Stimulated activated naive CD4-positive, alpha-beta T cell (primary cell): ENCODE data around the gene VAPB.

ENCODE experiments used
- DNase-seq, 6 experiments: peaks; one replicate each; lab custom pipeline; 2025; lab: John Stamatoyannopoulos, UW

Gene VAPB

DNA sequence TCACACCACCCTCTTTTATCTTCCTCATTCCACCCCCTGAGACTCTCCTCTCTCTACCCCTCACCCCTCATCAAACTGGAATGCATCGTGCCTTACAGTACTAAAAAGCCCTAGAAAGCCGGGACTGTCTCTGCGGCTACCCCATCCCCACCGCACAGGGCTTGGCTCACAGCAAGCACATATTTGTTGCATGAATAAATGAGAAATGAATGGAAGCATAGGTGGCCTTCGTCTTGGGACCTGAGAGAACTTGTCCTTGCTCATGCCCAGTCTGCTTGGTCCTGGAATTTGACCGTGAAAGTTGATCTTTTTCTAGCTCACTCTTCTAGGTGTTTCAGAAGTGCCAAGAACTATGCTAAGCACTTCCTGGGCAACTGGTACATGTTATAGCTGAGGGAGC is 72.9 kb downstream of the VAPB start:
- no peak for DNase-seq

DNA sequence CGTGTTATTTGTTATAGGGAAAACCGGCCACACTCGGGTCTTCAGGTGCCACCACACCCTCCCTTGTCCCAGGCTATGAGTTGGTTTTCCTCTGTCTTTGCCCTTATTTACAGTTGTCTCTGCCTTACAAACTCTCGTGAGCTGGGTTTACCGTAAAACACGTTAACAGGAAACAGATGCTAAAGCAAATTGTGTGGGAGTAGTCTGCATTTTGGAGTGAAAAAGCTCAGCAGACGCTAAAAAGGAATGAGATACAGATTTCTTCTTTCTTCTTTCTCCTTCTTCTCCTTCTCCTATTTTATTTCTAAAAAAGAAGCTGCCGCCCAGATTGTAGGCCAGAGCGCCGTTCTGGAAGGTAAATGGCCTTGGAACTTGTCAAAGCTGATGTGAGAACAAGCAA is 74.2 kb downstream of the VAPB start:
- no peak for DNase-seq

DNA sequence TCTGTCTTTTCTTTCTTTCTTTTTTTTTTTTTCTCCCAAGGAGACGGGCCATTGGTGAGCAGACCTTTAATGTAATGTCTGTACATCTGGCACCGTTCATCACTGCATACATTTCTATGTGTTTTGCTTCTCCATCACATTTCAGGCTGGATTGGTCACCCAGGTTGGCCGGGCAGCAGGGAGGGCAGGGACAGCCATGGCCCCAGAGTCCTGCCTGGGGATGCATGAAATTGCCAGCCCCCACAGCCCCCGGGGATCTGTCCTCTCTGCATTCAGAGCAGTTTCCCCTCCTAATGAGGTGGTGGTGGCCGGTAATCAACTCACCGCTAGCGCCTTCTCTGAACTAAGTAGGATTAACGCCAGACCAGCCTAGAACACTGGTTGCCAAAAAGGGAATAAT is 75.8 kb downstream of the VAPB start:
- no peak for DNase-seq

DNA sequence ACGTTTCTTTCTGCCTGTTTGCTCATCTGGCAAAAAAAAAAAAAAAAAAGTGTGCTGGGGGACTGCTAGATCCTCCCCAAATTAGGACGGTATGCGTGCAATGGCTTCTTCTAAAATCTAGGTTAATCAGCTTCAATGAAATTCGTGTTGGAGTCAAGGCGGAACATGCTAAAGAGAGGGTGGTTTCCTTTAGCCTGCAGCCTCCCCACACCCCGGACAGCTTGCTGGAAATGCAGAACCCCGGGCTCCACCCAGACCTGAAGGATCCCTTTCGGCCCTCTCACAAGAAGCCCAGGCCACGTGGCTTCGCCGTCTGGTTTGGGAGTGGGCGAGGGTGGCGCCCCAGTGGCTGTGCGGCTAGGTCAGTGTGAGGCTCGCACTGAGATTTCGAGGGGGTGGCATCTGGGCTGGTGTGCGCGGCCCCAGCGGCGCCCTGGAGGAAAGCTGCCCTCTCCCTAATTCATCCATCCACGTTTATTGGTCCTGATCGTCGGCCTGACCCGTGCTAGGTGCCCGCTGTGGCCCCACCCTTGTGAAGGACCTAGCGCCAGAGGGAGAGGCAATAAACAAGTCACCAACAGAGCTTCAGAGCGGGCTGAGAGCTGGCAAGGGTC is 77.2 kb downstream of the VAPB start:
- DNase-seq: no peak

DNA sequence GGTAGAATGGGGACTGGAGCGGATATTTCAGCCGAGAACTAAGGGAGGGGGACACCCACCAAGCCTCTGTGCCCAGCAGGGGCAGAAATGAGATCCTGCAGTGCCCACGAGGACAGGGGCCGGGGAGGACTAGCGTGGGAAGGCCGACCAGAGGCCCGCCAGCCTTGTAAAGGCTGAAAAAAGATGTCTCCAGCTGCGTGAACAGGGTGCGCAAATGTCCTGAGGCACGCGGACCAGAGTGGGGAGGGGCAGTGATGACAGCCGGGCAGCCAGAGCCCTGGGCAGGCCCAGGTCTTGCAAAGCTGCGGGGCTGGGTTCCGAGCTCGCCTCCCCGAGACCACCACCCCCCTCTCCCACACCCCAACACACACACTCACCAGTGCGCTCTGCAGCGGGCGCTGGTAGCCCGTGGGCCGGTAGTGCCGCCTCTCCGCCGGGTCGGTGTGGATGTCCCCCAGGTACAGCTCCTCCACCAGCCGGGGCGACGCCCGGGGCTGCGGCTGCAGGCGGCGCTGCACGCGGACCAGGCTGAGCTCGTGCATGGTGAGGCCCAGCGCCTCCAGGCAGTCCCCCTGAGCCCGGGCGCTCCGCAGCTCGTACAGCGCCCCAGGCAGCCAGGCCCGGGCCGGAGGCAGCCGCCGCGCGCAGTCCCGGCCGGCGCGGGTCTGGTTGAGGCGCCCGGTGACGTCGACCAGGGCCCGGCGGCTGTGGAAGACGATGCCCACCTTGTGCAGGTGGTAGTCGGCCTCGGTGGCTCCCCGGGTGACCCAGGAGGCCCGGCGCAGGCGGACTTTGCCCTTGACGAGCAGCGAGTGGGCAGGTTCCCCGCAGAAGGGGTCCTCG is 77.9 kb downstream of the VAPB start:
- peak in 1 of 6 experiments; percentile 3 for DNase-seq

DNA sequence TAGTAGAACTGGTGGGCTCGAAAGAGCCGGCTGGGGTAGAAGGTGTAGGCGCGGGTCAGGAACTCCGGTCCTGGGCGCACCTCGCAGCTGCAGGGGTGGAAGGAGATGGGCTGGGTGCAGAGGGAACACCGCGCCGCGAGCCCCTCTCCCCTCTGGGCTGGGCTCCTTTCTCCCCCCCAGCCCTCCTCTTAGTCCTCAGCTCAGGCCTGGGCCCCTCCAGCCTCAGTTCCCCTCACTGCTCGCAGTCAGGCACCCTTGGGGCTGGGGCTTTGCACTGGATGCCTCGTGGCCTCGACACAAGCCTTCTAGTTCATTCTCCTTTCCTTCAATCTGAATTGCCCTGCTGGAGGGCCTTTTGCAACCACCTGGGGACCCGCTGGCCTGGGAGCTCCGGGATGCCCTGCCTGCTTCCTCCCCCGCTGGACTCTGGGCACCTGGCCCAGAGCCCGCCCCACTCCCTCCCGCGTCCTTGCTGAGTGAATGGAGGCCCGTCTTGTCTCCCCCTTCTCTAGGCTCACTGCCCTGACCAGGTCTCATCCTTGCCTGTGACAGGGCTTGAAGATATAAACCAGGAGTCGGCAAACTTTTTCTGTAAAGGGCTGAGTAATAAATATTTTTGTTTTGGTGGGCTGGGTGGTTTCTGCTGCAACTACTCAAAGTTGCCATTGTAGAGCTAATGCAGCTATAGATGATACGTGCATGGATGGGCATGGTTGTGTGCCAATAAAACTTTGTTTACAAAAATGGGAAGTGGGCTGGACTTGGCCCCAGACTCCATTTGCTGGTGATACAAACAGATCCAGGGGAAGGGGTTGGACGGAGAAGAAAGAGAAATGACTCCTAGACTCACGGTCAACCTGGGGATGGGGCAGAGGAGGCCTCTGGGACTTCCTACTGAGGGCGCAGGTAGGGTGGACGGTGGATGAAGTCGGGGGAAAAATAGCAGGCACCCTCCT is 78.8 kb downstream of the VAPB start:
- DNase-seq: no peak

DNA sequence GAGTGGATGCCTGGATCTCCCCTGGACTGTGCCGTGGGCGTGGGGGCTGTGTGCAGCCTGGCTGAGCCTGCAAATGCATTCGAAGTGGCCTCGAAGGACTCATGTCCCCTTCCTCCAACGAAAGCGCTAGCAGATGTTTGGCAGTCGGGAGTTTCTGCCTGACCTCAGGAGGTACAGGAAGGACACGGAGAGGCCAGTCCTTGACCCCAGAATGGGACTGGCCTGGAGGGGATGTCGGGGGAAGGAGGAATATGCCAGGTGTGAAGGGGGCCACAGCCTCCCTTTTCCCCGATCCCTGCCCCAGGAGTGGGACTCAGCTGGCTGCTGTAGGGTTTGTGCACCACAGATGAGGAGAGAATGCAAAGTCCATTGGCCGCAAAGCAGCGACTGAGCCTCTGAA is 80.6 kb downstream of the VAPB start:
- DNase-seq: no peak

DNA sequence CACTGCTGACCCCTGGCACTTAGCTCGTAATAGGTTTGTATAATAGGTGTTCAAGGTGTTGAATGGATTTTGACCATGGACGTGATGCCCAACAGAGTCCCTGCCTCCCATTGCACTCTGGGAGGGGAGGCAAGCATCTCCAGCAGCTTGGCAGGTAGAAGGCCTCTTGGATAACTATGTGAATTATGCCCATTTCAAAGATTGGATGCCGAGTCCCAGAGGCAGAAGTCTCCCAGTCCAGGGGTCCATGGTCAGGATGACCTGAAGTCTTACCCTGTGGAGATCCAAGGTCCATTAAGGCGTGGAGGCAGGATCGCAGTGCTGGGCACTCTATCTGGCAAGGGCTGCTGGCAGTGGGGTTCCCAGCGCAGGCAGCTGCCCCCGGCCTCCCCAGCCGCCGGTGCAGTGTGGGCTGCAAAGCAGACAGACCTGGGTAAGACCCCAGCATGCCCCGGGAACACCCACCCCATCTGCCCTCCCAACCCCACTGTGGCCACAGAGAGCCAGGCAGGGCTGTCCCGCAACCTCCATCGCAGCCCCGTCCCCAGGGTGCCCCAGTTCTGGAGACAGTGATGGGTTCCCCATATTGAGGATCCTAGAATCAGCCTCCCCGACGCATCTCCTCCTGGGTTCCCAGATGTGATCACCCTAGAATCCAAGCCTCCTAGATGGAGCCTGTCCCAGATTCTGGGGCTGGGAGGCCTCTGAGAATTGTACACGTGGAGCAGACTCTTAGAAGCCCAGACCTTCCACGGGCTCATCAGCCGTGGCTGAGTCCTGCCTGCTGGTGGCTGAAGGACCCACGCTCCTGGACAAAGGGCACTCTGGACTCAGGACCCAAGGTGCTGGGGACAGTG is 81.5 kb downstream of the VAPB start:
- no peak for DNase-seq

DNA sequence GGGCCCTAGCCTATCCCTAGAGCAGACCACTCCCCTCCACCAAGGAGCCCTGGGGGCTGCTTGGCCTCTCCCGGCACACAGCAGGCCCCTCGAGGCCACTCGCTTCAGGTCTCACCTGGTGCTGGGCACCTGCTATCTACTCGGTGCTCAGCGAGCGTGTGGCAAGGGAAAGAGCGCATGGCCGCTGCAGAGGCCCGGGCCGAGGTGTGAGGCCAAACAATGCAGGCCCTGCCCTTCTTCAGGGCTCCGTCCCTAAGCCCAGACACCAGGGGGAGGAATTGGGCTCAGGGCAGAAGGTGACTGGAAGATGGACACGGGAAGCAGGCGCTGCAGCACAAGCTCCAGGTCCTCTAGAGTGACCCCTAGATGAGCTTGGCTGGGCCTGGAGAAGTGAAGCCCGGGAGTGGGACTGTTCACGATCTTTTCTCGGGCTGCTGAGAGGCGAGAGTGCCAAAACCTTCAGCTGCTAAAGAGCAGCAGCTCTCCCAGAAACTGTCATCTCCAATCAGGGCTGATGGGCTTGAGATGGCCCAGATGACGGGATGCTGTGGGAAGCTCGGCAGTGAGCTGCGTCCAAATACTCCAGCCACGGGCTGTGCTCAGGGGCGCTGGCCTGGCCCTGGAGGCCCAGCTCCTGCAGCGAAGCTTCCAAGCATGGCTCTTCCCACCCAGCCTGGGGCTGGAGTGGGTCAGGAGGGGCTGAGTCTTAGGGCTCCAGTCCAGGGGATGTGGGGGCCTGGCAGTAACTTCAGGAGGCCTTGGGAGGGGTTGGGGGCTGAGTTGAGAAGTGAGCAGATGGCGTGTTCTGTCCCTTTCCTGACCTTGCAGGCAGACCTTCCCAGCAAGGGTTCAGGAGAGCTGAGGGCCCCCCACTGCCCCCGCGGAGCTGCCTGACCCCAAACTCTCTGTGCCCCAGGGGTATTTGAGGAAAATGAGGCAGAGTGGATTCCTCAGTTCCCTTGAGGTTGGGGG is 82.5 kb downstream of the VAPB start:
- DNase-seq: no peak

DNA sequence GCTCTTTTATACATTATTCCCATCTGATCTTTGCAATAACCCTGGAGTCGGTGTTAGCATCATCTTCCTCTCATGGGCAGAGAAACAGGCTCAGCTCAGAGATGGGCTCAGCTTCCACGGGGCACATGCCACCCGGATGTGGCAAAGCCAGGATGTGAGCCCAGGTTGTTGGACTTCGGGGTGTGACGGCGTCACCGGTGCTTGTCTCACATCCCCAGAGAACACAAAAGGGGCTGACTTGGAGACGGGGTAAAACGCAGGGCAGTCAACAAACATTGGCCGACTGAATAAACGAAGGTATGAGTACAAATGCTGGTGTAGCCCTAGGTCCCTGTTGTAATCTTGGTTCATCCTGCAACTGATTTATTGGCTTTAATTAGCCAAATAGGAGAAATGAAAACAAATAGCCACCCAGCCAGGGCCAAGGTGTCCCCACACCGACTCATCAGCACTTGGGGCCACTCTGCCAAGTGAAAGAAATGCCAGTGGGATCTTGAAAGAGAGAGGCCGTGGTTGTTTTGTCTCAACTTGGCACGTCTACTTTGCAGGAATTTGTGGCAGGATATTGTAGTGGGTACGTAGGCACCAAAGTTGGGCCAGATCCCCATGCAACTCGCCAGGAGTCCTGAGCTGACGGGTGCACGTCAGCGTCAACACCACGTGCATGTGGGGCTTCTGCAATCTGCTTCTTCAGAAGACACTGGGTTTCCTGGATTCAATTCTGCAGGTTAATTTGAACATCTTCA is 83.4 kb downstream of the VAPB start:
- no peak for DNase-seq

DNA sequence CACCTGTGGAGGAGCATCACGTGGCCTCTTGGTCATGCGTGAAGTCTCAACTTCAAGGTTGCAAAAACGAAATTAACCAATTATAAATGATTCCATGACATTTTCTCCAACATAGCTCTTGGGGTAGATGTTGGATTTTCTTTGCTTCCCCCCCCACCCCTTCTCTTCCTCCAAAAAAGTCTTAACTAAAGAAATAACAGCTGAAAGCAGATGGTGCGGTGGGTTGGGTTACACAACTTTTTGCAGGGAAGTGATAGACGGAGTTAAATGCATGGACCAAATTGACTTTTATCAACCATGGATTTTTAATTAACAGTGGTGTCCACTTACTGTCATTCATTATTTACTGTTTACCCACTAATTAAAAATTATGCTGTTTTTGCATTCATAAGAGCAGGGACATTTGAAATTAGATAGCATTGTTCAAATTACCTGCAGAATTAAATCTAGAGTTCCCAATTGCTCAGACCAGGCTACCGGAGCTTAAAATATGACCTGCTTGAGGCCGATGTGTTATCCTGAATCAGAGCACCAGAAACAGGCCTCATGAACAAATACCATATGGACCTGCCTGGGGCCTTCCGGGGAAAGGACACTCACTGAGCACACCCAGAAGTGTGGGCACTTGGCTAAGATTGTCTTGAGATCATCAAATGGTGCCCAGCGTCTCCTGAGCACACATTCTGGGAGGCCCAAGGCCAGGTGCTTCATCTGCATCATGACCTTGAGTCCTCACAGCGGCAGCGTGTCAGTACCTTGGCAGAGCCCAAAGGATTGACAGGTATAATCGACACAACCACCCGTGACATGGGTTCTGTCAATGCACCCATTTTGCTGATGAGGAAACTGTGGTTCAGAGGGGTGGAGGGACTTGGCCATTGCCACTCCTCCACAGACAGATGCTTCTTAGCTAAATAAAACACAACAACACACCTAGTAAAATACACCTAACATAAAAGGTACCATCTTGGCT is 84.7 kb downstream of the VAPB start:
- DNase-seq: no peak

DNA sequence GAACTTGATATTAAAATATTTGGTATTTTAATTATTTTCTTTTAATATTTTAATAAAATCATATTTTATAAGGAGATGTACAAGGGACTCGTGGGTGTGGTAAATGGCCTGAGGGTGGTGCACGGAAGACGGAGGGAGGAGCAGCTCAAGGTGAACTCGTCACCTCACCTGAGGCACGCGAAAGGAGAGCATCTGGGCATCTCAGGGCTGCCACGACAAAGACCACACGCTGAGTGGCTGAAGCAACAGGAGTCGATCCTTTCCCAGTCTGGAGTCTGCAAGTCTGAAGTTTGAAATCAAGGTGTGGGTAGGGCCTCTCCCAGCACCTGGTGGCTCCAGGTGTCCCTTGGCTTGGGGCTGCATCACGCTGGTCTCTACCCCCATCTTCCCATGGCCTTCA is 86.4 kb downstream of the VAPB start:
- DNase-seq: no peak

DNA sequence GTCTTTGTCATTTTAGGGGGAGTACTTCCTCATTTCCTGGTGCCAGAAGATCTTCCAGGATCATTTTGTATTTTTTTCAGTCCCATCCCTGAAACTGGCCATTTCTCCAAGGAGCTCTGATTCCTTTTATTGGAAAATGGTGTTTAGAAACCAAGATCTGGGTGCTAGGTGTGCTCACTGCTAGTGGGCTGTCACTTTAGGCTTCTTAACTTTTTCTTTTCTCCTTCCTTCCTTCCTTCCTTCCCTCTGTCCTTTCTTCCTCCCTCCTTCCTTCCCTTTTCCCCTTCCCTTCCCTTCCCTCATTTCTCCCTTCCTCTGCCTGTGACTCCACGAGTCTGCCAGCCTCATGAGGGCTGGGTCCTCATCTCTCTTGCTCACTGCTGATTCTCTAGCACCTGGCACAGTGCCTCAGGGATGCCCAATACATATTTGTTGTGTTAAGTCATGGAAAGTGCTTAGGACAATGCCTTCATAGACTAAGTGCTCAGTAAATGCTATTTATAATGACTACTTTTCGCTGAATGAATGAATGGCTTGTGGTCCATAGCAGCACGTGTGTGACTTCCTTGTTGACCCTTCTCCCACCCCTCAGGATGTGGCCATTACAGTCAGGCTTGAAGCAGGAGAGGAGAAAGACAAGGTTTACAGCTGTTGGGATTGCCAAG is 89.2 kb downstream of the VAPB start:
- no peak for DNase-seq

DNA sequence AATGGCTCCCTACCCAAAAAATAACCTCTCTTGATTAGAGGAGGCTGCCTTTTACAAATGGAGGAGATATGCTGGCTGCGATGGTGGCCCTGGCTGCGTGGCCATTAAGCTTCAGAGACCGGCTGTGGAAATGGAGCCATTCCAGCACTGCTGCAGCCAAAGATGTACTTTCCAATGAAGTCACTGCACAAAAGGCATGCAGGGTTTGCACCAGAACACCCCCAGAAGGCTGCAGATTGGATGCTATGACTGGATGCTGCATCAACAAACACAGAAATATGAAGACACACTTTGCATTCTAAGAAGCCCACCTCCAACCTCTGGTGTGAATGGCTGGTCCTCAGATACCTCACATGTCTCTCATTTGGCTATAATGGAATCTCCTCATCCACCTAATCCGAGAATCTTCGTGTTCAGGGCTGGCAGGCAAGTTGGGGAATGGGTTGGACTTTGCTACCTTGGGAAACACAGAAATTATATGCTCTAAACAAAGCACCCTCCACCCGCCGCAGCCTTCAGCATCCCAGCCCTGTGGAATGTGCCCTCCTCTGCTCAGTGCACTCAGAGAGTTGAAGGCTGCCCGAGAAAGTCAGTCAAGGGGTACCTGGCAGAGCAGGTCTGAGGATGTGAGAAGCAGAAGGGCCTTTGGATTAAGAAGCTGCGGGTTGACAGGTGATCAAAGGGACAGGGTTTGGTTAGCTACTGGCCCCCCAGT is 90.9 kb downstream of the VAPB start:
- no peak for DNase-seq

DNA sequence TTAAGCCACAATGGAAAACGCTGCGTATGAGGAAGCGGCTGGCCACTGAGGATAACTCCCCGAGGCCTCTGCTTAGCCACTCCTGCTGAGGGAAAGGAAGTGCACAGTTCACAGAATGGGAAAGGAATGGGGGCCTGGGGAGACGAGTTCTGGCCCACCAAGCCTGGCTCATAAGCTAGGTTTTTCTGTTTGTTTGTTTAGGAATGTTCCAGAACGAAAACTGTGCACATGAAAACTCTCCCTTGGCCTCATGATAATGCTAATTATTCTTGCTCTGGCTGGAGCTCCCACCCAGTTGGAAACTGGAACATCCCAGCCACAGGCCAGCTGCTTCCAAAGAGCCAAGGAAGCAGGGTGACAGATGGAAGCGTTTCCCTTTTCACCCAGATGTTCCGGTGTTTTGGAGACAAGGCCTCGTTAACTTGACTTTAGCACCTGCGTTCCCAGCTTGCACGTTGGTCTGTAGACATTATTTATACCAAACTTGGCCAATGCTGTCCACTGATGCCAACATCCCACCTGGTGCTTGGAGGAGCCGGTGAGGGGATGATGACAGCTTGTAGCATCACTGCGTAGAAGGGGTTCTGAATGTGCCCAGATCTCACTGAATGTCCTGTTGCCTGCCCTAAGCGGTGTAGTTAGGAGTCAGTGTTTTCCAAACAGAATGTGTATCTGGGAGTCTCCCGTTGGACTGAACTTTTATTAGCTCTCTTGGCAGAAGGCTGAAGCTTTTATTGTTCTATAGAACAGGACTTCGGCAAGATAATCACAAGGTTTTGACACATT is 91.7 kb downstream of the VAPB start:
- DNase-seq: no peak

DNA sequence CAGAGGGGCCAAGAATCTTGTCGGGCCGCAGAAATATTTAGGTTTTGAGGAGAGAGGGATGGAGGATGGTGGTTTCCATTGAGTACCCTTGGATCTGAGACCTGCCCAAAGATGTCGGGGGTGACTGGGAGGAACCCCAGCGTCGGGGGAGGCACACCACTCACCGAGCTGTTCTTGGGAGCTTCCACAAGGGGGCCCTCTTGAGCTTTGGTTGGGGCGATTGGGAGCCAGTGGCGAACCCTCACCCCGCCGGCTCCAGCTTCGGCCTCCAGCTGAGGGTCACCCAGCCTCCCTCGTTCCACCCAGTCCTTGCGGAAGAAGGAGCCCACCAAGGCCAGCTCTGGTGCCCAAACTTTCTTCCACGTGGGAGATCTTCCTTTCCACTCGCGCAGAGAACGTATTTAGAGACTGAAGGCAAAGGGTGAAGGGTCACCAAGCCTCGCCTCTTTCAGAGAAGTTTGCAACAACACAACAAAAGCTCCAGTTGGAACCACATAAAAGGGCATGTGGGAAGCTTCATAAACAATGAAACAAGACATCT is 92.5 kb downstream of the VAPB start:
- peak; percentile 3 to 43 (median 28) for DNase-seq
